HepG2 (cell line): ENCODE measurements around the gene SRRM2. TPM values are rescaled to one million over a fixed set of nuclear protein-coding genes. Genes with fewer than 3 reads are reported as not detected.

Source experiments
- ATRX ChIP-seq: sonication (generic); formaldehyde crosslinking; IDR thresholded peaks from 2 replicates; pipeline ENCODE4 v1.4.0; 2020; ENCODE audit warnings: missing genetic modification reagents, borderline replicate concordance
- MAF1 ChIP-seq: sonication (generic); formaldehyde crosslinking; IDR thresholded peaks from 2 replicates; pipeline ENCODE4 v1.5.0; 2020; ENCODE audit warnings: missing genetic modification reagents, borderline replicate concordance
- MYNN ChIP-seq: sonication (generic); formaldehyde crosslinking; IDR thresholded peaks from 2 replicates; pipeline ENCODE4 v1.4.0; 2020; ENCODE audit warnings: mild to moderate bottlenecking, low read depth, missing genetic modification reagents
- PLRG1 ChIP-seq: fragments of 450-650 bp; conservative IDR thresholded peaks from 2 replicates; pipeline ENCODE4 v1.6.1; 2016
- RFXANK ChIP-seq: IDR thresholded peaks from 2 replicates; pipeline ENCODE4 v1.6.1; 2016
- SATB2 ChIP-seq: sonication (generic); formaldehyde crosslinking; IDR thresholded peaks from 2 replicates; pipeline ENCODE4 v1.5.0; 2020; ENCODE audit warnings: missing genetic modification reagents
- SPEN ChIP-seq: sonication (generic); formaldehyde crosslinking; IDR thresholded peaks from 2 replicates; pipeline ENCODE4 v1.5.1; 2020; ENCODE audit warnings: low read depth, mild to moderate bottlenecking, missing genetic modification reagents
- TMF1 ChIP-seq: sonication (generic); formaldehyde crosslinking; IDR thresholded peaks from 2 replicates; pipeline ENCODE4 v1.8.1; 2022; ENCODE audit warnings: low read depth, missing genetic modification reagents
- ZEB1 ChIP-seq: IDR thresholded peaks from 2 replicates; pipeline ENCODE4 v1.6.1; 2012; ENCODE audit warnings: mild to moderate bottlenecking, low read depth, inconsistent platforms; ENCODE audit not compliant: insufficient replicate concordance
- ZNF121 ChIP-seq: sonication (generic); formaldehyde crosslinking; IDR thresholded peaks from 2 replicates; pipeline ENCODE4 v1.5.0; 2020; ENCODE audit warnings: mild to moderate bottlenecking, missing genetic modification reagents
- ZNF382 ChIP-seq: sonication (generic); formaldehyde crosslinking; IDR thresholded peaks from 2 replicates; pipeline ENCODE4 v1.5.0; 2020; ENCODE audit warnings: missing genetic modification reagents, mild to moderate bottlenecking, borderline replicate concordance
- ZNF44 ChIP-seq: sonication (generic); formaldehyde crosslinking; IDR thresholded peaks from 2 replicates; pipeline ENCODE4 v1.5.1; 2020; ENCODE audit warnings: mild to moderate bottlenecking, missing genetic modification reagents
- ZNF484 ChIP-seq: sonication (generic); formaldehyde crosslinking; IDR thresholded peaks from 2 replicates; pipeline ENCODE4 v1.5.1; 2020; ENCODE audit warnings: mild to moderate bottlenecking, low read depth, missing genetic modification reagents, borderline replicate concordance
- ZNF569 ChIP-seq: sonication (generic); formaldehyde crosslinking; IDR thresholded peaks from 2 replicates; pipeline ENCODE4 v1.5.0; 2020; ENCODE audit warnings: mild to moderate bottlenecking, missing genetic modification reagents, moderate library complexity, borderline replicate concordance
- ZNF703 ChIP-seq: sonication (generic); formaldehyde crosslinking; IDR thresholded peaks from 2 replicates; pipeline ENCODE4 v1.5.1; 2020; ENCODE audit warnings: missing genetic modification reagents, mild to moderate bottlenecking, moderate library complexity, borderline replicate concordance
- ZNF83 ChIP-seq: sonication (generic); formaldehyde crosslinking; IDR thresholded peaks from 2 replicates; pipeline ENCODE4 v1.4.0; 2020; ENCODE audit warnings: missing genetic modification reagents, mild to moderate bottlenecking, borderline replicate concordance
- polyA plus RNA-seq, 8 experiments: library from polyadenylated mRNA; depleted of rRNA in 3 of 8; stranded (reverse) in 7 of 8; unstranded in 1 of 8; fragments of >200 nt; fragmentation: Illumina TruSeq in 4 of 8; extraction: Trizol in 4 of 8; gene quantifications; 2 replicates each; pipeline versions ENCODE4 v1.2.1 to v1.2.3, GENCODE V29; 2011 to 2016; ENCODE audit warnings: low read depth in 4 of 8, missing spikeins in 1 of 8, mixed read lengths in 1 of 8; ENCODE audit not compliant: insufficient read depth in 1 of 8
- total RNA-seq, 5 experiments: library from RNA; depleted of rRNA; stranded (reverse); fragments of >200 nt; fragmentation: Illumina TruSeq; extraction: Trizol; gene quantifications; 2 replicates each; pipeline ENCODE4 v1.2.3, GENCODE V29; 2016; ENCODE audit warnings: low read depth in 1 of 5
- TF ChIP-seq, protein P1 (sequence below): sonication (generic); formaldehyde crosslinking; IDR thresholded peaks from 2 replicates; pipeline ENCODE4 v1.5.1; 2020; ENCODE audit warnings: mild to moderate bottlenecking, moderate library complexity, missing genetic modification reagents
- TF ChIP-seq, protein P2 (sequence below): sonication (generic); formaldehyde crosslinking; IDR thresholded peaks from 2 replicates; pipeline ENCODE4 v1.8.1; 2023; ENCODE audit warnings: missing genetic modification reagents, mild to moderate bottlenecking, borderline replicate concordance
- TF ChIP-seq, protein P3 (sequence below): sonication (generic); formaldehyde crosslinking; IDR thresholded peaks from 2 replicates; pipeline ENCODE4 v1.4.0; 2020; ENCODE audit warnings: missing genetic modification reagents, borderline replicate concordance
- TF ChIP-seq, protein P4 (sequence below): sonication (generic); formaldehyde crosslinking; IDR thresholded peaks from 2 replicates; pipeline ENCODE4 v1.4.0; 2020; ENCODE audit warnings: missing genetic modification reagents
- TF ChIP-seq, protein P5 (sequence below): sonication (generic); formaldehyde crosslinking; IDR thresholded peaks from 2 replicates; pipeline ENCODE4 v1.8.1; 2023; ENCODE audit warnings: mild to moderate bottlenecking, inconsistent platforms, moderate library complexity, missing genetic modification reagents, borderline replicate concordance
- TF ChIP-seq, protein P6 (sequence below): sonication (generic); formaldehyde crosslinking; IDR thresholded peaks from 2 replicates; pipeline ENCODE4 v1.9.0; 2021; ENCODE audit warnings: missing genetic modification reagents, borderline replicate concordance

The SRRM2 gene
- total and polyA plus RNA-seq, 2 of the 13 experiments (the other 11 are each of a cell fraction or from before 2014, with no cell fraction given) = 50.4 to 112 TPM

DNA sequence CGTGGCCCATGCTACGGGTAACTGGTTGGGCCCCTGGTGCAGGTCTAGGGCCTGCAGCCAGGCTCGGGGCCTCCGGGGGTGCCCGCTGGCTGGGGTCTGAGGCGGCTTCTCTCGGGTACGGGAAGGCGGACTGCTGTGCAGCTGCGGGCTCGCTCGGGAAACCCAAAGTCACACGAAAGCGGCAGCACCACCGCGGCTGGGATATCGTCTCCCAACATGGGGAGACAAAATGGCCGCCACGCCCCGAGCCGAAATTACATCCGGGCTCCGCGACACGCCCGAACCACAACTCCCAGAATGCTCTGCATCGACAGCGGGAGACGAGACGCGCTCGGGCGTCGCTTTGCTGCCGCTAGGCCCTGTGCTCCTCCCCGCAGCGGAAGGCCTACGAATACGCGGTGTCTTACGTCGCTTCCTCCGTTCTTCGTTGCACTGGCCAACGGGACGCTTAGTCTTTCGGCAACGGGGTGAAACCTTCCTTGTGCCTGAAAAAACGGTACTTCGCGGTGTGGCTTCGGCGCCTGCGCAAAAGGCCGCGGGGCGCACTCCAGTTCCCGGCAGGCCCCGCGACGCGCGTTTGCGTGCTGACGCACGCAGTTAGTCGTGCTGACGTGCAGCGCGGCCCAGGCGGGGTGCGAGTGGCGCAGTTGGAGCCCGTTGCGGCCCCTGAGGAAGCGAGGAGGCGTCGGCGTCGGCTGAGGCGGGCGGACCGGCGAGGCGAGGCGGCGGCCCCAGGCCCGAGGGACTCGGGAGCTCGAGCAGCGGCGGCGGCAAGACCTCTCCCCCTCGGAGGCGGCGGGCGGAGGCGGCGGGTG, at the start of gene SRRM2 (continued):
- TF ChIP-seq, protein P1, sequence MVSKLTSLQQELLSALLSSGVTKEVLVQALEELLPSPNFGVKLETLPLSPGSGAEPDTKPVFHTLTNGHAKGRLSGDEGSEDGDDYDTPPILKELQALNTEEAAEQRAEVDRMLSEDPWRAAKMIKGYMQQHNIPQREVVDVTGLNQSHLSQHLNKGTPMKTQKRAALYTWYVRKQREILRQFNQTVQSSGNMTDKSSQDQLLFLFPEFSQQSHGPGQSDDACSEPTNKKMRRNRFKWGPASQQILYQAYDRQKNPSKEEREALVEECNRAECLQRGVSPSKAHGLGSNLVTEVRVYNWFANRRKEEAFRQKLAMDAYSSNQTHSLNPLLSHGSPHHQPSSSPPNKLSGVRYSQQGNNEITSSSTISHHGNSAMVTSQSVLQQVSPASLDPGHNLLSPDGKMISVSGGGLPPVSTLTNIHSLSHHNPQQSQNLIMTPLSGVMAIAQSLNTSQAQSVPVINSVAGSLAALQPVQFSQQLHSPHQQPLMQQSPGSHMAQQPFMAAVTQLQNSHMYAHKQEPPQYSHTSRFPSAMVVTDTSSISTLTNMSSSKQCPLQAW (CRISPR knock-in tag) = peak; percentile 90
- TF ChIP-seq, protein P2, sequence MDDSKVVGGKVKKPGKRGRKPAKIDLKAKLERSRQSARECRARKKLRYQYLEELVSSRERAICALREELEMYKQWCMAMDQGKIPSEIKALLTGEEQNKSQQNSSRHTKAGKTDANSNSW = no peak; the same call in none of the 2 replicates
- TF ChIP-seq ZNF83 (no peak), ZNF121 (CRISPR knock-in tag) (no peak), ZNF382 (no peak), TMF1 (CRISPR knock-in tag) (peak; percentile 90; the same call in 1 of the 2 replicates), MAF1 (CRISPR knock-in tag) (no peak; the same call in 1 of the 2 replicates), ZNF44 (CRISPR knock-in tag) (peak; percentile 46; the same call in 1 of the 2 replicates), ZNF569 (CRISPR knock-in tag) (no peak), ZNF484 (CRISPR knock-in tag) (no peak), ATRX (CRISPR knock-in tag) (no peak), PLRG1 (no peak), SPEN (CRISPR knock-in tag) (peak; percentile 82), MYNN (CRISPR knock-in tag) (no peak), ZEB1 (peak; percentile 44), RFXANK (CRISPR knock-in tag) (no peak), ZNF703 (CRISPR knock-in tag) (no peak; the same call in 1 of the 2 replicates), SATB2 (no peak; the same call in none of the 2 replicates)
- TF ChIP-seq, protein P3, sequence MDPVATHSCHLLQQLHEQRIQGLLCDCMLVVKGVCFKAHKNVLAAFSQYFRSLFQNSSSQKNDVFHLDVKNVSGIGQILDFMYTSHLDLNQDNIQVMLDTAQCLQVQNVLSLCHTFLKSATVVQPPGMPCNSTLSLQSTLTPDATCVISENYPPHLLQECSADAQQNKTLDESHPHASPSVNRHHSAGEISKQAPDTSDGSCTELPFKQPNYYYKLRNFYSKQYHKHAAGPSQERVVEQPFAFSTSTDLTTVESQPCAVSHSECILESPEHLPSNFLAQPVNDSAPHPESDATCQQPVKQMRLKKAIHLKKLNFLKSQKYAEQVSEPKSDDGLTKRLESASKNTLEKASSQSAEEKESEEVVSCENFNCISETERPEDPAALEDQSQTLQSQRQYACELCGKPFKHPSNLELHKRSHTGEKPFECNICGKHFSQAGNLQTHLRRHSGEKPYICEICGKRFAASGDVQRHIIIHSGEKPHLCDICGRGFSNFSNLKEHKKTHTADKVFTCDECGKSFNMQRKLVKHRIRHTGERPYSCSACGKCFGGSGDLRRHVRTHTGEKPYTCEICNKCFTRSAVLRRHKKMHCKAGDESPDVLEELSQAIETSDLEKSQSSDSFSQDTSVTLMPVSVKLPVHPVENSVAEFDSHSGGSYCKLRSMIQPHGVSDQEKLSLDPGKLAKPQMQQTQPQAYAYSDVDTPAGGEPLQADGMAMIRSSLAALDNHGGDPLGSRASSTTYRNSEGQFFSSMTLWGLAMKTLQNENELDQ (CRISPR knock-in tag) = no peak
- TF ChIP-seq, protein P4, sequence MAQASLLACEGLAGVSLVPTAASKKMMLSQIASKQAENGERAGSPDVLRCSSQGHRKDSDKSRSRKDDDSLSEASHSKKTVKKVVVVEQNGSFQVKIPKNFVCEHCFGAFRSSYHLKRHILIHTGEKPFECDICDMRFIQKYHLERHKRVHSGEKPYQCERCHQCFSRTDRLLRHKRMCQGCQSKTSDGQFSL (CRISPR knock-in tag) = no peak
- TF ChIP-seq, protein P5, sequence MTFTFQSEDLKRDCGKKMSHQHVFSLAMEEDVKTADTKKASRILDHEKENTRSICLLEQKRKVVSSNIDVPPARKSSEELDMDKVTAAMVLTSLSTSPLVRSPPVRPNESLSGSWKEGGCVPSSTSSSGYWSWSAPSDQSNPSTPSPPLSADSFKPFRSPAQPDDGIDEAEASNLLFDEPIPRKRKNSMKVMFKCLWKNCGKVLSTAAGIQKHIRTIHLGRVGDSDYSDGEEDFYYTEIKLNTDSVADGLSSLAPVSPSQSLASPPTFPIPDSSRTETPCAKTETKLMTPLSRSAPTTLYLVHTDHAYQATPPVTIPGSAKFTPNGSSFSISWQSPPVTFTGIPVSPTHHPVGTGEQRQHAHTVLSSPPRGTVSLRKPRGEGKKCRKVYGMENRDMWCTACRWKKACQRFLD (CRISPR knock-in tag) = no peak; the same call in 1 of the 2 replicates
- TF ChIP-seq, protein P6, sequence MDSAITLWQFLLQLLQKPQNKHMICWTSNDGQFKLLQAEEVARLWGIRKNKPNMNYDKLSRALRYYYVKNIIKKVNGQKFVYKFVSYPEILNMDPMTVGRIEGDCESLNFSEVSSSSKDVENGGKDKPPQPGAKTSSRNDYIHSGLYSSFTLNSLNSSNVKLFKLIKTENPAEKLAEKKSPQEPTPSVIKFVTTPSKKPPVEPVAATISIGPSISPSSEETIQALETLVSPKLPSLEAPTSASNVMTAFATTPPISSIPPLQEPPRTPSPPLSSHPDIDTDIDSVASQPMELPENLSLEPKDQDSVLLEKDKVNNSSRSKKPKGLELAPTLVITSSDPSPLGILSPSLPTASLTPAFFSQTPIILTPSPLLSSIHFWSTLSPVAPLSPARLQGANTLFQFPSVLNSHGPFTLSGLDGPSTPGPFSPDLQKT (CRISPR knock-in tag) = 0 out of 2 replicates have a peak, but pooled peaks have one; percentile 23
